SU-DHL-6 (cell line): Measurements from ENCODE around the gene EDIL3.

Experiments used
- H2AFZ ChIP-seq: fragments of 200-600 bp; sonication (generic); 2 replicates; pipeline ENCODE4 v1.6.1; 2014; ENCODE audit warnings: low read depth, mild to moderate bottlenecking, moderate library complexity, mixed read lengths, antibody characterized with exemption, low read length; ENCODE audit not compliant: severe bottlenecking
- H3F3A ChIP-seq: fragments of 200-600 bp; shearing (Covaris generic); 2 replicates; pipeline ENCODE4 v1.6.0; 2016; ENCODE audit warnings: antibody characterized with exemption, mild to moderate bottlenecking; ENCODE audit not compliant: insufficient read depth
- H3K27ac ChIP-seq: fragments of 200-600 bp; sonication (generic); 2 replicates; pipeline ENCODE4 v1.5.1; 2016; ENCODE audit warnings: low read depth, mild to moderate bottlenecking, low read length, moderate library complexity, mixed read lengths
- H3K27me3 ChIP-seq: fragments of 200-600 bp; sonication (generic), shearing (Covaris generic); 2 replicates; pipeline ENCODE4 v1.6.0; 2014; ENCODE audit warnings: mild to moderate bottlenecking, low read length
- H3K36me3 ChIP-seq: fragments of 200-600 bp; sonication (generic); 2 replicates; pipeline ENCODE4 v1.6.1; 2014; ENCODE audit warnings: mild to moderate bottlenecking, low read length, mixed read lengths
- H3K4me2 ChIP-seq: fragments of 300-600, 200-600 bp; shearing (Covaris generic), sonication (generic); 2 replicates; pipeline ENCODE4 v1.6.0; 2014; ENCODE audit warnings: low read length, low read depth, mild to moderate bottlenecking; ENCODE audit not compliant: poor library complexity, severe bottlenecking
- H3K4me3 ChIP-seq: fragments of 200-600 bp; sonication (generic); 2 replicates; pipeline ENCODE4 v1.5.1; 2014; ENCODE audit warnings: antibody characterized with exemption, low read length, mild to moderate bottlenecking, mixed read lengths; ENCODE audit not compliant: insufficient read depth, poor library complexity, severe bottlenecking
- H3K79me2 ChIP-seq: fragments of 200-600 bp; sonication (generic); 2 replicates; pipeline ENCODE4 v1.6.1; 2014; ENCODE audit warnings: mild to moderate bottlenecking, low read length, moderate library complexity; ENCODE audit not compliant: insufficient read depth
- H3K9ac ChIP-seq: fragments of 200-600 bp; sonication (generic); 2 replicates; pipeline ENCODE4 v1.7.0; 2014; ENCODE audit warnings: mild to moderate bottlenecking, low read length
- H3K9me2 ChIP-seq: fragments of 200-600 bp; sonication (generic); replicated peaks from 2 replicates; pipeline ENCODE4 v1.6.1; 2014; ENCODE audit warnings: low read length; ENCODE audit not compliant: insufficient read depth
- H3K9me3 ChIP-seq: fragments of 200-600 bp; sonication (generic); 2 replicates; pipeline ENCODE4 v1.6.1; 2014; ENCODE audit warnings: low read length, mixed read lengths; ENCODE audit not compliant: insufficient read depth
- H4K20me1 ChIP-seq: fragments of 200-600 bp; sonication (generic); 2 replicates; pipeline ENCODE4 v1.6.1; 2014; ENCODE audit warnings: low read depth, mild to moderate bottlenecking, antibody characterized with exemption, low read length, moderate library complexity, mixed read lengths
- EZH2phosphoT487 ChIP-seq: fragments of 200-600 bp; sonication (generic), shearing (Covaris generic); conservative IDR thresholded peaks from 2 replicates; pipeline ENCODE4 v1.6.1; 2018; ENCODE audit warnings: mild to moderate bottlenecking, antibody characterized with exemption, low read length, moderate library complexity, mixed read lengths
- TF ChIP-seq, protein P1 (sequence below): fragments of 200-600 bp; sonication (generic); IDR thresholded peaks from one replicate; pipeline ENCODE4 v1.5.1; 2017; ENCODE audit warnings: antibody characterized with exemption, mild to moderate bottlenecking, low read length, moderate library complexity; ENCODE audit not compliant: insufficient read depth, poor library complexity, severe bottlenecking

The EDIL3 gene

DNA sequence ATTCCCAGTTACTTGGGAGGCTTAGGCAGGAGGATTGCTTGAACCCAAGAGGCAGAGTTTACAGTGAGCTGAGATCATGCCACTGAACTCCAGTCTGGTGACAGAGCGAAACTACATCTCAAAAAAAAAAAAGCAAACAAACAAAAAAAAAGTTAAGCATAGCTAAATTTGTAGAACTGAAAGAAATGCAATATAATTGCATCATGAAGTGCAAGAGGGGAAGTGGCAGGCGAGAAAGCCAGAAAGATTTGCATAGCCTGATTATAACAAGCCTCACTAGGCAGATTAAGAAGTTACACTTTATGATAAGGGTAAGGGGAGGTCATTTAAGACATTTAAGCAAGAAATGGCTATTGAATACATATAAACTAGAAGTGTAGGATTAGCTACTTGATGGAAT, 187.1 kb downstream of the EDIL3 start:
- no peaks in the 10 kb centered on the region for H3K9me2 ChIP-seq
- H3K9me3 ChIP-seq = no peaks in the 10 kb centered on the region
- no peaks in the 10 kb centered on the region for H3K79me2 ChIP-seq
- H3K36me3 ChIP-seq = no peaks in the 10 kb centered on the region
- H3K4me2 ChIP-seq = no peak overlapping the region
- H3K9ac ChIP-seq = no peak overlapping the region
- no peaks in the 10 kb centered on the region for H4K20me1 ChIP-seq
- TF ChIP-seq, protein P1, sequence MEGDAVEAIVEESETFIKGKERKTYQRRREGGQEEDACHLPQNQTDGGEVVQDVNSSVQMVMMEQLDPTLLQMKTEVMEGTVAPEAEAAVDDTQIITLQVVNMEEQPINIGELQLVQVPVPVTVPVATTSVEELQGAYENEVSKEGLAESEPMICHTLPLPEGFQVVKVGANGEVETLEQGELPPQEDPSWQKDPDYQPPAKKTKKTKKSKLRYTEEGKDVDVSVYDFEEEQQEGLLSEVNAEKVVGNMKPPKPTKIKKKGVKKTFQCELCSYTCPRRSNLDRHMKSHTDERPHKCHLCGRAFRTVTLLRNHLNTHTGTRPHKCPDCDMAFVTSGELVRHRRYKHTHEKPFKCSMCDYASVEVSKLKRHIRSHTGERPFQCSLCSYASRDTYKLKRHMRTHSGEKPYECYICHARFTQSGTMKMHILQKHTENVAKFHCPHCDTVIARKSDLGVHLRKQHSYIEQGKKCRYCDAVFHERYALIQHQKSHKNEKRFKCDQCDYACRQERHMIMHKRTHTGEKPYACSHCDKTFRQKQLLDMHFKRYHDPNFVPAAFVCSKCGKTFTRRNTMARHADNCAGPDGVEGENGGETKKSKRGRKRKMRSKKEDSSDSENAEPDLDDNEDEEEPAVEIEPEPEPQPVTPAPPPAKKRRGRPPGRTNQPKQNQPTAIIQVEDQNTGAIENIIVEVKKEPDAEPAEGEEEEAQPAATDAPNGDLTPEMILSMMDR = no peak
- TF ChIP-seq EZH2phosphoT487 = no peak
- no peak overlapping the region for H3K27ac ChIP-seq
- H3K4me3 ChIP-seq = no peak overlapping the region
- no peaks in the 10 kb centered on the region for H3K27me3 ChIP-seq
- no peaks in the 10 kb centered on the region for H3F3A ChIP-seq
- H2AFZ ChIP-seq = no peak overlapping the region

DNA sequence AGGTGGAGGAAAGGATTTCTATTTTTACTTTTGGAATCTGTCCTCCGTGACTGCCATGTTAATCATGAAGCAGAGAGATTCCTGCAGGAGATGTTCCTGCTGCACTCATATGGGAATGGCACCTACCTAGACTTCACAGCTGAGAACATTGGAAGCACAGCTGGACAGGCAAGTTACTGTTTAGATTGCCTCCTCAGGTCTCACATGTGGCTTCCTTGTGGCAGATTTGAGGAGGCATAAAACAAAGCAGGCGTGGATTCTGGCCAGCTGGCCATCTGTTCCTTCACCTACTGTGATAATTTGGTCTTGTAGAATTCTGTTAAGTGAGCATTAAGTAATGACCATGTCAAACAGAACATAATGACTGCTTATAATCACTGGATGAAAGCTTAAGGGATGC, 193.4 kb downstream of the EDIL3 start:
- H3K27ac ChIP-seq = no peak overlapping the region
- TF ChIP-seq EZH2phosphoT487 = no peak

DNA sequence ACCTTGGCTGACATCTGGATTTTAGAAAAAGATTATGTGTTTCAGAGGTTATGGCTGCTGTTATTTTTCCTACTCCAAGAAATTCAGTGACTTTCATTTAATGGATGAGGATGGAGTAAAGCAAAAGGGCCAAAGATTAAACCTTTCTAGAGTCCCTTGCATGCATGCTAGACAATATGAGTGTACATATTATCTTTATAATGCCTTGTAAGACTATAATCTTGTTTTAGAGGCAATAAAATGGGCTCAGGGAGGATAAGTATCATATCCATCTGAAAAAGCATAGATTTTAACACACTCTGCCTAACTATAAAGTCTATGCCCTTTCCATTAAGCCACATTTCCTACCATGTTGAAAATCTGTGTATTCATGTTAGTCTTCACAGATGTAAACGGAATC, 199.8 kb downstream of the EDIL3 start:
- H4K20me1 ChIP-seq = no peaks in the 10 kb centered on the region
- H3K36me3 ChIP-seq = no peaks in the 10 kb centered on the region
- no peak overlapping the region for H3K27ac ChIP-seq
- no peak overlapping the region for H3K9ac ChIP-seq
- no peak overlapping the region for H3K4me2 ChIP-seq
- H2AFZ ChIP-seq = no peak overlapping the region
- H3K9me3 ChIP-seq = no peaks in the 10 kb centered on the region
- no peaks in the 10 kb centered on the region for H3K79me2 ChIP-seq
- no peaks in the 10 kb centered on the region for H3K9me2 ChIP-seq
- no peaks in the 10 kb centered on the region for H3F3A ChIP-seq
- H3K4me3 ChIP-seq = no peak overlapping the region
- no peaks in the 10 kb centered on the region for H3K27me3 ChIP-seq
- no peak for TF ChIP-seq EZH2phosphoT487
- TF ChIP-seq, protein P1 = no peak

More for the DNA sequence above, 193.4 kb downstream of the EDIL3 start:
- H4K20me1 ChIP-seq = no peaks in the 10 kb centered on the region
- H3K4me3 ChIP-seq = no peak overlapping the region
- H3K4me2 ChIP-seq = no peak overlapping the region
- H3K79me2 ChIP-seq = no peaks in the 10 kb centered on the region
- H2AFZ ChIP-seq = no peak overlapping the region
- H3K9ac ChIP-seq = no peak overlapping the region
- no peaks in the 10 kb centered on the region for H3K27me3 ChIP-seq
- H3F3A ChIP-seq = no peaks in the 10 kb centered on the region
- no peaks in the 10 kb centered on the region for H3K9me2 ChIP-seq
- no peaks in the 10 kb centered on the region for H3K9me3 ChIP-seq
- no peaks in the 10 kb centered on the region for H3K36me3 ChIP-seq

DNA sequence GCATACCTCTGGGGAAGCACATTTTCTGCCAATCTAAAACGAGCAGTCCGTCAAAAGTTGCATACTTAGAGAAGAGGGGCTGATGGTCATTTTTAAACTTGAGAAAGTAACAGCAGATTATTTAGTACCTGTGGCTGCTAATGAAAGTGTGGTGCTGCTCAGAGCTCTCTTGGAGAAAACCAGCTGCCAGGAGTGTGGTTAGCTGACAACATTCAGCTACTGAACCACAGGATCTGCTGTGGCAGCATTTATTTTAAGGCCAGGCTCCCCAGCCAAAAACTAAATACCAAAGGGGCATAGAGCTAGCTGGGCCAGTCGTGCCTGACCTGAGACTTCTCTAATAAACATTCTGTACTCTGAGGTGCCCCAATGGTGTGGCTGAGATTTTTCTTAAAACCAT, 203.6 kb downstream of the EDIL3 start:
- Histone ChIP-seq H3K9me2 (no peaks in the 10 kb centered on the region), H3K4me2 (no peak overlapping the region), H3K79me2 (no peaks in the 10 kb centered on the region), H2AFZ (no peak overlapping the region), H3F3A (no peaks in the 10 kb centered on the region), H3K36me3 (no peaks in the 10 kb centered on the region), H3K27ac (no peak overlapping the region), H4K20me1 (no peaks in the 10 kb centered on the region), H3K9ac (no peak overlapping the region), H3K27me3 (no peaks in the 10 kb centered on the region), H3K4me3 (no peak overlapping the region), H3K9me3 (no peaks in the 10 kb centered on the region)
- TF ChIP-seq, protein P1 = no peak
- TF ChIP-seq EZH2phosphoT487 = no peak
